HCT116 (cell line): Measurements from ENCODE around the gene ADORA1. TPM values are rescaled to one million over a fixed set of nuclear protein-coding genes. Genes with fewer than 3 reads are reported as not detected.

Source experiments
- ATAC-seq: fragments of 200-7000 bp; cut with Tn5 transposase; 2 replicates; pipeline ENCODE4 v1.9.1; 2020; ENCODE audit warnings: mild to moderate bottlenecking, moderate library complexity
- BruUV-seq: library from RNA; stranded (reverse); fragments of 400-500 nt; replicated peaks from 2 replicates; lab custom pipeline; 2021; lab: Mats Ljungman, UMichigan
- CTCF ChIA-PET: fragments of 300-600 bp; sonication (Branson Sonifier 250); formaldehyde crosslinking; loops from one replicate; lab custom pipeline; 2021; ENCODE audit warnings: antibody characterized with exemption; lab: Charles Lee
- POLR2A ChIA-PET: fragments of 300-600, 350-600 bp; sonication (Branson Sonifier 250); formaldehyde crosslinking; loops from one replicate; lab custom pipeline; 2021; ENCODE audit warnings: antibody characterized with exemption; lab: Charles Lee
- RAD21 ChIA-PET, 2 experiments: fragments of 300-600 bp; sonication (Branson Sonifier 250); formaldehyde crosslinking; loops; one replicate each; lab custom pipeline; 2023; ENCODE audit warnings: low total read pairs in 2 of 2; ENCODE audit not compliant: uncharacterized antibody in 2 of 2, unreplicated experiment in 2 of 2, low non-redundant PET in 1 of 2; lab: Charles Lee
- DNase-seq: peaks from one replicate; pipeline ENCODE4 v3.0.0-alpha.2; 2010; ENCODE audit warnings: low read depth, low spot score
- H2AFZ ChIP-seq: fragments of 200-600 bp; shearing (Covaris generic), sonication (generic); 2 replicates; pipeline ENCODE4 v1.6.1; 2017; ENCODE audit warnings: low read depth, mixed run types, mixed read lengths, antibody characterized with exemption, low read length; ENCODE audit not compliant: poor library complexity, severe bottlenecking
- H3K27ac ChIP-seq: 2 replicates; pipeline ENCODE4 v1.5.1; 2012; ENCODE audit warnings: low read depth, low read length
- H3K27me3 ChIP-seq: fragments of 200-600 bp; sonication (generic); 2 replicates; pipeline ENCODE4 v1.6.1; 2016; ENCODE audit warnings: mixed run types, low read length, mixed read lengths; ENCODE audit not compliant: insufficient read depth
- H3K36me3 ChIP-seq, 2 experiments: fragments of 200-500 bp in 1 of 2; fragments of 200-600 bp in 1 of 2; sonication (Bioruptor generic) in 1 of 2; sonication (generic) in 1 of 2; 2 replicates each; pipeline versions ENCODE4 v1.5.1 to v1.6.1; 2014 to 2016; ENCODE audit warnings: low read length in 2 of 2, inconsistent platforms in 1 of 2, mixed read lengths in 1 of 2, mixed run types in 1 of 2; ENCODE audit not compliant: insufficient read depth in 2 of 2, control insufficient read depth in 1 of 2
- H3K4me1 ChIP-seq, 2 experiments: fragments of 200-600 bp in 1 of 2; sonication (generic) in 1 of 2; 2 replicates each; pipeline versions ENCODE4 v1.5.1 to v1.6.1; 2012 to 2017; ENCODE audit warnings: low read length in 2 of 2, inconsistent platforms in 1 of 2, mild to moderate bottlenecking in 1 of 2, mixed read lengths in 1 of 2, mixed run types in 1 of 2, moderate library complexity in 1 of 2; ENCODE audit not compliant: insufficient read depth in 2 of 2, control insufficient read depth in 1 of 2
- H3K4me2 ChIP-seq: fragments of 200-600 bp; sonication (generic); 2 replicates; pipeline ENCODE4 v1.6.1; 2017; ENCODE audit warnings: mixed run types, low read length, mixed read lengths
- H3K4me3 ChIP-seq, 2 experiments: fragments of 200-600 bp in 1 of 2; sonication (generic) in 1 of 2; replicated peaks in 1 of 2; 2 replicates each; pipeline ENCODE4 v1.5.1; 2011 to 2016; ENCODE audit warnings: low read length in 2 of 2, control low read depth in 1 of 2, low read depth in 1 of 2, mild to moderate bottlenecking in 1 of 2, mixed read lengths in 1 of 2, mixed run types in 1 of 2
- H3K79me2 ChIP-seq: fragments of 200-600 bp; sonication (generic); 2 replicates; pipeline ENCODE4 v1.6.1; 2017; ENCODE audit warnings: mild to moderate bottlenecking, mixed run types, low read length, moderate library complexity, mixed read lengths; ENCODE audit not compliant: insufficient read depth
- H3K9ac ChIP-seq: fragments of 200-600 bp; sonication (generic); 2 replicates; pipeline ENCODE4 v1.6.1; 2016; ENCODE audit warnings: low read length, mixed read lengths
- H3K9me2 ChIP-seq: fragments of 200-600 bp; sonication (generic), shearing (Covaris generic); 2 replicates; pipeline ENCODE4 v1.6.1; 2017; ENCODE audit warnings: mixed run types, mild to moderate bottlenecking, moderate library complexity; ENCODE audit not compliant: insufficient read depth
- H3K9me3 ChIP-seq, 2 experiments: fragments of 200-500 bp in 1 of 2; fragments of 200-600 bp in 1 of 2; sonication (Bioruptor generic) in 1 of 2; sonication (generic) in 1 of 2; 2 replicates each; pipeline ENCODE4 v1.6.1; 2014 to 2017; ENCODE audit warnings: low read length in 2 of 2, mixed read lengths in 2 of 2, inconsistent platforms in 1 of 2, low read depth in 1 of 2, mild to moderate bottlenecking in 1 of 2, mixed run types in 1 of 2, moderate library complexity in 1 of 2; ENCODE audit not compliant: control insufficient read depth in 1 of 2, insufficient read depth in 1 of 2
- H4K20me1 ChIP-seq: fragments of 200-600 bp; sonication (generic), shearing (Covaris generic); 2 replicates; pipeline ENCODE4 v1.6.1; 2017; ENCODE audit warnings: mixed run types, mild to moderate bottlenecking, moderate library complexity; ENCODE audit not compliant: insufficient read depth
- CEBPB ChIP-seq: IDR thresholded peaks from 2 replicates; pipeline ENCODE4 v1.6.1; 2012; ENCODE audit warnings: low read depth
- EGR1 ChIP-seq: IDR thresholded peaks from 2 replicates; pipeline ENCODE4 v1.6.1; 2012; ENCODE audit warnings: low read depth
- ELF1 ChIP-seq: IDR thresholded peaks from 2 replicates; pipeline ENCODE4 v1.6.1; 2012; ENCODE audit warnings: low read depth, borderline replicate concordance
- EZH2 ChIP-seq: fragments of 200-600 bp; sonication (generic); IDR thresholded peaks from 2 replicates; pipeline ENCODE4 v1.6.1; 2017; ENCODE audit warnings: antibody characterized with exemption, mixed run types
- FOSL1 ChIP-seq: IDR thresholded peaks from 2 replicates; pipeline ENCODE4 v1.6.1; 2012; ENCODE audit warnings: low read depth
- JUND ChIP-seq: IDR thresholded peaks from 2 replicates; pipeline ENCODE4 v1.6.1; 2012
- POLR2A ChIP-seq: IDR thresholded peaks from 2 replicates; pipeline ENCODE4 v1.7.0; 2011; ENCODE audit warnings: borderline replicate concordance; ENCODE audit not compliant: insufficient read depth, insufficient read length; ENCODE audit errors: extremely low read depth
- POLR2AphosphoS5 ChIP-seq: IDR thresholded peaks from 2 replicates; pipeline ENCODE4 v1.6.1; 2011; ENCODE audit warnings: mild to moderate bottlenecking, low read depth, low read length, moderate library complexity
- RAD21 ChIP-seq: IDR thresholded peaks from 2 replicates; pipeline ENCODE4 v1.6.1; 2012; ENCODE audit warnings: low read depth, mild to moderate bottlenecking
- SIN3A ChIP-seq: IDR thresholded peaks from 2 replicates; pipeline ENCODE4 v1.6.1; 2012; ENCODE audit warnings: low read depth
- SP1 ChIP-seq: IDR thresholded peaks from 2 replicates; pipeline ENCODE4 v1.6.1; 2012; ENCODE audit warnings: low read depth
- ZFX ChIP-seq: fragments of 450-650 bp; IDR thresholded peaks from 2 replicates; pipeline ENCODE4 v1.6.1; 2017
- intact Hi-C: fragments of 100-400 bp; cut with micrococcal nuclease; formaldehyde crosslinking; loops from 2 replicates; pipeline ENCODE4 v1.10.0; 2022
- total RNA-seq: library from RNA; stranded (reverse); gene quantifications from one replicate; pipeline ENCODE4 v1.2.1, GENCODE V29; 2021; ENCODE audit not compliant: unreplicated experiment
- TF ChIP-seq, protein P1 (sequence below): IDR thresholded peaks from 2 replicates; pipeline ENCODE4 v1.6.1; 2012
- TF ChIP-seq, protein P2 (sequence below): IDR thresholded peaks from 2 replicates; pipeline ENCODE4 v1.6.1; 2012; ENCODE audit warnings: low read depth
- TF ChIP-seq, protein P3 (sequence below): IDR thresholded peaks from 2 replicates; pipeline ENCODE4 v1.6.1; 2012
- TF ChIP-seq, protein P4 (sequence below): IDR thresholded peaks from 2 replicates; pipeline ENCODE4 v1.6.1; 2011; ENCODE audit warnings: mild to moderate bottlenecking, low read length, moderate library complexity; ENCODE audit not compliant: insufficient replicate concordance; ENCODE audit errors: extremely low read depth

Gene ADORA1
- total RNA-seq, 1 experiment from 2014 or later = 2.8 TPM

DNA sequence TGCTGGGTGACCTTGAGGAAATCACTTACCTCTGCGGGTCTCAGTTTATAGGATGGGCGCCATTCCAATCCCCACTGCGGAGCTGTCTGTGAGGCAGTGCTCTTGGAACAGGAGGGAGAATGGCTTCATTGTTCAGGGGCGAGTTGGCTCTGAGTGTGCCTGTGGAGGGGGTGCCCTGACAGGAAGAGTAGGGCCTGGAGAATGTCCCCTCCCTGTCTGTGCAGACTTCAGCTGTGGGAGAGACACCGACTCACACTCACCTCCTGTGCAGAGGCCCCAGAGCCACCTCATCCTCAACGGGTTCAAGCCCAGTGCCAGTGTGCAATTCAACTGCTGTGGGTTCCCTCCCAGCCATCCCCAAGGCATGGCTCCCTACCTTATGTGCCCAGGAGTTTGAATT lies 17.1 kb downstream of the ADORA1 start:
- H3K4me3 ChIP-seq = no peak overlapping the region
- intact Hi-C loops = no loop called here
- ATAC-seq = peak; percentile 58
- no peak overlapping the region for H3K9ac ChIP-seq
- DNase-seq = no peak
- H3K79me2 ChIP-seq = no peaks in the 10 kb centered on the region
- POLR2A ChIA-PET = no interaction called here
- no peak overlapping the region for H2AFZ ChIP-seq
- H4K20me1 ChIP-seq = no peaks in the 10 kb centered on the region
- TF ChIP-seq SIN3A = no peak
- RAD21 ChIA-PET = no interaction called here
- H3K4me1 ChIP-seq = peaks cover 0 to 7% of the 10 kb centered on the region in 2 experiments; a peak in 2 of 4 replicates
- no peaks in the 10 kb centered on the region for H3K9me2 ChIP-seq
- H3K4me2 ChIP-seq = 0 out of 2 replicates have a peak overlapping the region, but pooled peaks have one; percentile 8
- no peaks in the 10 kb centered on the region for H3K9me3 ChIP-seq
- no peaks in the 10 kb centered on the region for H3K27me3 ChIP-seq
- no peak overlapping the region for H3K27ac ChIP-seq
- CTCF ChIA-PET = no interaction called here
- BruUV-seq = no TSS peak
- no peaks in the 10 kb centered on the region for H3K36me3 ChIP-seq

DNA sequence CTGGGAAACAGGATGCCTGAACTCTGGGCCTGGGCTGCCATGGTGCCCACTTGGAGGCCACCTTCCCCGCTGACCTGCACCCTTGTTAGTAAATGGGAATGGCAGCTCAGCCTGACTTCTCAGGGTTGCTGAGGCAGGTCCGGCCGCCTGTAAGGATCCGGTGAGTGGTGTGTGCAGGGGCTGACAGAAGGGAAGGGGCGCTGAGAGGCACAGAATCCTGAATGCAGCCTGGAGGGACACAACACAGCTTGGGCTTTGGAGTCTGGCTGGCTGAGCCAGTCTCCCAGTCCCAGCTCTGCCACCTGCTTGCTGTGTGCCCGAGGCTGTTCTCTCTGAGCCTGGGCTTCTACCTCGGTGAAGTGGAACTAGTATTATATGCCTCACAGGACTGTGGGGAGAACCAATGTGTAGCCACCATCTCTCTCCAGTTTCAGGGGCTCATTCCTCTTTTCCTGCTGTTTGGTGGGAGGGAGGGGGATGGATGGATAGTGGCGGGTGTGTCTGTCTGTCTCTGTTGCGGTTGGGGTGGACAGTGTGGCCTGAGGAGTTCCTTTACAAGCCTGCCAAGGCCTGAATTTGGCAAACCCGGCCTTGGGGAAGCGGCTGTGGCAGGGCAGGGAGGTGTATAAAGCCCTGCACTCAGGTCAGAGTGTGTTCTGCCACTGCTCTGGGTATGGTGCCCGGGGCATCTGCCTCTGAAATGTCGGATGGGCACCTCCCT lies 18.0 kb downstream of the ADORA1 start:
- CTCF ChIA-PET = no interaction called here
- no peak for ATAC-seq

More for the DNA sequence above, 18.0 kb downstream of the ADORA1 start:
- ChIA-PET POLR2A (no interaction called here), RAD21 (no interaction called here)
- Histone ChIP-seq H3K79me2 (no peaks in the 10 kb centered on the region), H3K4me3 (no peak overlapping the region), H3K4me2 (no peak overlapping the region), H3K27ac (no peak overlapping the region), H3K36me3 (no peaks in the 10 kb centered on the region), H2AFZ (no peak overlapping the region), H3K9ac (no peak overlapping the region), H3K4me1 (peaks cover 0 to 7% of the 10 kb centered on the region in 2 experiments; a peak in 2 of 4 replicates), H3K9me3 (no peaks in the 10 kb centered on the region), H3K27me3 (no peaks in the 10 kb centered on the region), H3K9me2 (no peaks in the 10 kb centered on the region), H4K20me1 (no peaks in the 10 kb centered on the region)
- no peak for TF ChIP-seq ZFX
- TF ChIP-seq ELF1 = no peak
- TF ChIP-seq, protein P1, sequence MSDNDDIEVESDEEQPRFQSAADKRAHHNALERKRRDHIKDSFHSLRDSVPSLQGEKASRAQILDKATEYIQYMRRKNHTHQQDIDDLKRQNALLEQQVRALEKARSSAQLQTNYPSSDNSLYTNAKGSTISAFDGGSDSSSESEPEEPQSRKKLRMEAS = no peak
- no peak for TF ChIP-seq EZH2
- TF ChIP-seq SP1 = no peak
- TF ChIP-seq, protein P2, sequence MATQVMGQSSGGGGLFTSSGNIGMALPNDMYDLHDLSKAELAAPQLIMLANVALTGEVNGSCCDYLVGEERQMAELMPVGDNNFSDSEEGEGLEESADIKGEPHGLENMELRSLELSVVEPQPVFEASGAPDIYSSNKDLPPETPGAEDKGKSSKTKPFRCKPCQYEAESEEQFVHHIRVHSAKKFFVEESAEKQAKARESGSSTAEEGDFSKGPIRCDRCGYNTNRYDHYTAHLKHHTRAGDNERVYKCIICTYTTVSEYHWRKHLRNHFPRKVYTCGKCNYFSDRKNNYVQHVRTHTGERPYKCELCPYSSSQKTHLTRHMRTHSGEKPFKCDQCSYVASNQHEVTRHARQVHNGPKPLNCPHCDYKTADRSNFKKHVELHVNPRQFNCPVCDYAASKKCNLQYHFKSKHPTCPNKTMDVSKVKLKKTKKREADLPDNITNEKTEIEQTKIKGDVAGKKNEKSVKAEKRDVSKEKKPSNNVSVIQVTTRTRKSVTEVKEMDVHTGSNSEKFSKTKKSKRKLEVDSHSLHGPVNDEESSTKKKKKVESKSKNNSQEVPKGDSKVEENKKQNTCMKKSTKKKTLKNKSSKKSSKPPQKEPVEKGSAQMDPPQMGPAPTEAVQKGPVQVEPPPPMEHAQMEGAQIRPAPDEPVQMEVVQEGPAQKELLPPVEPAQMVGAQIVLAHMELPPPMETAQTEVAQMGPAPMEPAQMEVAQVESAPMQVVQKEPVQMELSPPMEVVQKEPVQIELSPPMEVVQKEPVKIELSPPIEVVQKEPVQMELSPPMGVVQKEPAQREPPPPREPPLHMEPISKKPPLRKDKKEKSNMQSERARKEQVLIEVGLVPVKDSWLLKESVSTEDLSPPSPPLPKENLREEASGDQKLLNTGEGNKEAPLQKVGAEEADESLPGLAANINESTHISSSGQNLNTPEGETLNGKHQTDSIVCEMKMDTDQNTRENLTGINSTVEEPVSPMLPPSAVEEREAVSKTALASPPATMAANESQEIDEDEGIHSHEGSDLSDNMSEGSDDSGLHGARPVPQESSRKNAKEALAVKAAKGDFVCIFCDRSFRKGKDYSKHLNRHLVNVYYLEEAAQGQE = no peak
- no peak for TF ChIP-seq RAD21
- TF ChIP-seq POLR2A = no peak
- TF ChIP-seq SIN3A = no peak
- no peak for TF ChIP-seq EGR1
- no peak for TF ChIP-seq JUND
- TF ChIP-seq, protein P3, sequence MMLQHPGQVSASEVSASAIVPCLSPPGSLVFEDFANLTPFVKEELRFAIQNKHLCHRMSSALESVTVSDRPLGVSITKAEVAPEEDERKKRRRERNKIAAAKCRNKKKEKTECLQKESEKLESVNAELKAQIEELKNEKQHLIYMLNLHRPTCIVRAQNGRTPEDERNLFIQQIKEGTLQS = no peak
- no peak for TF ChIP-seq POLR2AphosphoS5
- no peak for TF ChIP-seq CEBPB
- no peak for TF ChIP-seq FOSL1
- TF ChIP-seq, protein P4, sequence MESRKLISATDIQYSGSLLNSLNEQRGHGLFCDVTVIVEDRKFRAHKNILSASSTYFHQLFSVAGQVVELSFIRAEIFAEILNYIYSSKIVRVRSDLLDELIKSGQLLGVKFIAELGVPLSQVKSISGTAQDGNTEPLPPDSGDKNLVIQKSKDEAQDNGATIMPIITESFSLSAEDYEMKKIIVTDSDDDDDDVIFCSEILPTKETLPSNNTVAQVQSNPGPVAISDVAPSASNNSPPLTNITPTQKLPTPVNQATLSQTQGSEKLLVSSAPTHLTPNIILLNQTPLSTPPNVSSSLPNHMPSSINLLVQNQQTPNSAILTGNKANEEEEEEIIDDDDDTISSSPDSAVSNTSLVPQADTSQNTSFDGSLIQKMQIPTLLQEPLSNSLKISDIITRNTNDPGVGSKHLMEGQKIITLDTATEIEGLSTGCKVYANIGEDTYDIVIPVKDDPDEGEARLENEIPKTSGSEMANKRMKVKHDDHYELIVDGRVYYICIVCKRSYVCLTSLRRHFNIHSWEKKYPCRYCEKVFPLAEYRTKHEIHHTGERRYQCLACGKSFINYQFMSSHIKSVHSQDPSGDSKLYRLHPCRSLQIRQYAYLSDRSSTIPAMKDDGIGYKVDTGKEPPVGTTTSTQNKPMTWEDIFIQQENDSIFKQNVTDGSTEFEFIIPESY = no peak
- BruUV-seq = no TSS peak
- intact Hi-C loops = no loop called here
- no peak for DNase-seq
